Measurements from ENCODE around the gene BACH2. TPM values are rescaled to one million over a fixed set of nuclear protein-coding genes. Genes with fewer than 3 reads are reported as not detected.

BACH2 gene
- total and polyA plus RNA-seq, 7 donors: under 0.01 to 5.6 (median 1.4) TPM

DNA sequence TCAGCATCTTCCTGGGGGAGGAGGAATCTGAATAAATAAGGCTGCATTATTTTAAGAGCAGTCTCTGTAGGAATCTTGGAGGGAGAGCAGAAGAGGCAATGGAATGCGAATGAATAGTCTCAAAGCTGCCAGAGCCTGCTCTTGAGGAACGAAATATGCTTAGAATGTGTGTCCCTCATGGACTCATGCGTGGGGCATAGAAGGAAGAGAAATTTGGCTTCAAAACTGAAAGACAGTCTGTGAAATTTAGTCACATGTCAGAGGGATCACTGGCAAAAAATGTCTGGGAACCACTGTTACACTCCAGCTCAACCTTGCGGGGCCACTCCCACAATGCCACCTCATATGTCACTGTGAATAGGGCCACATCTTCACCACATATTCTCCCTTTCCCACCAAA, 306.9 kb downstream of the BACH2 start:
- intact Hi-C loops (cut with DNase I): no loop called here
- H3K9me3 ChIP-seq: no peaks in the 10 kb centered on the region
- H3K27me3 ChIP-seq: no peaks in the 10 kb centered on the region
- H3K27ac ChIP-seq: no peak overlapping the region
- no peaks in the 10 kb centered on the region for H3K36me3 ChIP-seq
- no peak for TF ChIP-seq EP300 (IDR thresholded peaks at IDR 0.05)
- no peak for TF ChIP-seq POLR2A (IDR thresholded peaks at IDR 0.05)
- TF ChIP-seq POLR2AphosphoS5 (IDR thresholded peaks at IDR 0.05): no peak
- TF ChIP-seq, protein P1, sequence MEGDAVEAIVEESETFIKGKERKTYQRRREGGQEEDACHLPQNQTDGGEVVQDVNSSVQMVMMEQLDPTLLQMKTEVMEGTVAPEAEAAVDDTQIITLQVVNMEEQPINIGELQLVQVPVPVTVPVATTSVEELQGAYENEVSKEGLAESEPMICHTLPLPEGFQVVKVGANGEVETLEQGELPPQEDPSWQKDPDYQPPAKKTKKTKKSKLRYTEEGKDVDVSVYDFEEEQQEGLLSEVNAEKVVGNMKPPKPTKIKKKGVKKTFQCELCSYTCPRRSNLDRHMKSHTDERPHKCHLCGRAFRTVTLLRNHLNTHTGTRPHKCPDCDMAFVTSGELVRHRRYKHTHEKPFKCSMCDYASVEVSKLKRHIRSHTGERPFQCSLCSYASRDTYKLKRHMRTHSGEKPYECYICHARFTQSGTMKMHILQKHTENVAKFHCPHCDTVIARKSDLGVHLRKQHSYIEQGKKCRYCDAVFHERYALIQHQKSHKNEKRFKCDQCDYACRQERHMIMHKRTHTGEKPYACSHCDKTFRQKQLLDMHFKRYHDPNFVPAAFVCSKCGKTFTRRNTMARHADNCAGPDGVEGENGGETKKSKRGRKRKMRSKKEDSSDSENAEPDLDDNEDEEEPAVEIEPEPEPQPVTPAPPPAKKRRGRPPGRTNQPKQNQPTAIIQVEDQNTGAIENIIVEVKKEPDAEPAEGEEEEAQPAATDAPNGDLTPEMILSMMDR (IDR thresholded peaks at IDR 0.05): no peak
- WGBS, 2 donors: 85 to 94% methylated on average over 4 of the region's 4 CpGs
- no peak for DNase-seq
- peaks cover 0 to 21% (median 10%) of the 10 kb centered on the region in 4 donors for H3K4me1 ChIP-seq
- no peak overlapping the region for H3K4me3 ChIP-seq

- no peak for TF ChIP-seq POLR2A (IDR thresholded peaks at IDR 0.05)
- TF ChIP-seq POLR2AphosphoS5 (IDR thresholded peaks at IDR 0.05): no peak
- no peak for TF ChIP-seq EP300 (IDR thresholded peaks at IDR 0.05)
- TF ChIP-seq, protein P1 (IDR thresholded peaks at IDR 0.05): no peak
- Histone ChIP-seq H3K4me1 (peaks cover 0 to 21% (median 10%) of the 10 kb centered on the region in 4 donors), H3K27ac (no peak overlapping the region), H3K36me3 (no peaks in the 10 kb centered on the region), H3K9me3 (no peaks in the 10 kb centered on the region), H3K27me3 (no peaks in the 10 kb centered on the region), H3K4me3 (no peak overlapping the region)
- intact Hi-C loops (cut with DNase I): no loop called here
- WGBS, 2 donors: 74 to 92% methylated on average over 2 of the region's 2 CpGs
- no peak for DNase-seq
These were observed 308.8 kb downstream of the BACH2 start for GRCh38 chr6:89987830-89988229.

- TF ChIP-seq, protein P1 (IDR thresholded peaks at IDR 0.05): no peak
- TF ChIP-seq EP300 (IDR thresholded peaks at IDR 0.05) (no peak), POLR2AphosphoS5 (IDR thresholded peaks at IDR 0.05) (no peak), POLR2A (IDR thresholded peaks at IDR 0.05) (no peak)
- no peak overlapping the region for H3K4me3 ChIP-seq
- H3K4me1 ChIP-seq: peaks cover 0 to 21% (median 10%) of the 10 kb centered on the region in 4 donors
- WGBS, 2 donors: 89 to 97% methylated on average over 3 of the region's 3 CpGs
- intact Hi-C loops (cut with DNase I): no loop called here
- no peaks in the 10 kb centered on the region for H3K27me3 ChIP-seq
- no peak for DNase-seq
- no peaks in the 10 kb centered on the region for H3K36me3 ChIP-seq
- H3K9me3 ChIP-seq: no peaks in the 10 kb centered on the region
- H3K27ac ChIP-seq: no peak overlapping the region
These were observed 309.5 kb downstream of the BACH2 start for GRCh38 chr6:89987140-89987539.

DNA sequence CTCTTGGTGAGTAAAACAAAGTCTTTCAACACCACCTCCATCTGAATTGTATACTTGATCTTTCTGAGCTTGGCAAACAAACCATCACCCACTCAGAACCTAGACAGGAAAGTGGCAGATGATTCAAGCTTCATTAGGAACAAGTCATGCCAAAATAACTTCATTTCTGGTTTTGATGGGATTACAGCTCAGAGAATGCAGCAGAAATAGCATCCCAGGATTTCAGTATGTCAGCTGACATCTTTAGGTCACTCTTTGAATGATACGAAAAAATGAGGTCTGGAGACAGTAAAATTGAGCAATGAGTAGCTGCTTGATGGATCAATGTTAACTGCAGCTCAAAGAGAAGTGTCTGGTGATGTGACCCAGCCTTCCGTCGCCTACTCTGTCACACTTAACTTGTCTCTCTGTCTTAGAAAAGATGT, 310.0 kb downstream of the BACH2 start:
- intact Hi-C loops (cut with DNase I): no loop called here
- H3K4me3 ChIP-seq: no peak overlapping the region
- no peaks in the 10 kb centered on the region for H3K27me3 ChIP-seq
- WGBS, 2 donors: 93 to 94% methylated on average over 3 of the region's 3 CpGs
- no peaks in the 10 kb centered on the region for H3K9me3 ChIP-seq
- peaks cover 0 to 21% (median 10%) of the 10 kb centered on the region in 4 donors for H3K4me1 ChIP-seq
- no peak for TF ChIP-seq POLR2A (IDR thresholded peaks at IDR 0.05)
- TF ChIP-seq, protein P1 (IDR thresholded peaks at IDR 0.05): no peak
- TF ChIP-seq EP300 (IDR thresholded peaks at IDR 0.05): no peak
- TF ChIP-seq POLR2AphosphoS5 (IDR thresholded peaks at IDR 0.05): no peak
- no peak overlapping the region for H3K27ac ChIP-seq
- no peaks in the 10 kb centered on the region for H3K36me3 ChIP-seq
- DNase-seq: no peak
